Stomach (tissue), 4 donors: Measurements from ENCODE around the gene DCTPP1.

ENCODE experiments used
- EP300 ChIP-seq: sonication (generic); formaldehyde crosslinking; IDR thresholded peaks from one replicate; pipeline ENCODE4 v1.6.1; 2017; ENCODE audit warnings: antibody characterized with exemption
- POLR2A ChIP-seq, 4 donors: fragments of 450-650 bp; IDR thresholded peaks; one replicate each; pipeline ENCODE4 v1.6.1; 2016; ENCODE audit warnings: antibody characterized with exemption in 4 of 4, control low read depth in 2 of 4, mild to moderate bottlenecking in 1 of 4, moderate library complexity in 1 of 4
- TF ChIP-seq, protein P1 (sequence below), 7 experiments: fragments of 450-650 bp in 4 of 7; fragments of 200-600 bp in 3 of 7; sonication (generic) in 3 of 7; IDR thresholded peaks; one replicate each; pipeline ENCODE4 v1.5.1; 2016 to 2019; ENCODE audit warnings: antibody characterized with exemption in 7 of 7, control low read depth in 2 of 7, mild to moderate bottlenecking in 1 of 7

DNA sequence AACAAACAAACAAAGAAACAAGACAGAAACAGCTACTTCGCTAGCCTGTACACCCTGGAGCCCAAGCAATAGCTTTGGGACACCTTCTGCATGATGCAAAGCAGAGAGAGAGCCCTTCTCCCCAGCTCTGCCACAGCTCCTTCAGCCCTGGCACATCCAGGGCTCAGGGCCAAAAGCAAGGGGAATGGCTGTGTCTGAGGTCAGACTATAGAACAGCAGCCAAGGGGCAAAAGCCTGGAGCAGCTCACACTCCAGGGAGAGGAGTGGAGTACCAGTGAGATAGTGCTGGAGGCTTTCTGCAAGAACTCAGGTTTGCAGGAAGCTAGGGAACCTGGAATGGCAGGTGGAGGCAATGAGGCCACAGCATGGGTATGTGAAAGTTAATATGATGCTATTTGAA lies 27.4 kb upstream of the DCTPP1 start:
- no peak for TF ChIP-seq POLR2A (IDR thresholded peaks at IDR 0.05)
- TF ChIP-seq, protein P1, sequence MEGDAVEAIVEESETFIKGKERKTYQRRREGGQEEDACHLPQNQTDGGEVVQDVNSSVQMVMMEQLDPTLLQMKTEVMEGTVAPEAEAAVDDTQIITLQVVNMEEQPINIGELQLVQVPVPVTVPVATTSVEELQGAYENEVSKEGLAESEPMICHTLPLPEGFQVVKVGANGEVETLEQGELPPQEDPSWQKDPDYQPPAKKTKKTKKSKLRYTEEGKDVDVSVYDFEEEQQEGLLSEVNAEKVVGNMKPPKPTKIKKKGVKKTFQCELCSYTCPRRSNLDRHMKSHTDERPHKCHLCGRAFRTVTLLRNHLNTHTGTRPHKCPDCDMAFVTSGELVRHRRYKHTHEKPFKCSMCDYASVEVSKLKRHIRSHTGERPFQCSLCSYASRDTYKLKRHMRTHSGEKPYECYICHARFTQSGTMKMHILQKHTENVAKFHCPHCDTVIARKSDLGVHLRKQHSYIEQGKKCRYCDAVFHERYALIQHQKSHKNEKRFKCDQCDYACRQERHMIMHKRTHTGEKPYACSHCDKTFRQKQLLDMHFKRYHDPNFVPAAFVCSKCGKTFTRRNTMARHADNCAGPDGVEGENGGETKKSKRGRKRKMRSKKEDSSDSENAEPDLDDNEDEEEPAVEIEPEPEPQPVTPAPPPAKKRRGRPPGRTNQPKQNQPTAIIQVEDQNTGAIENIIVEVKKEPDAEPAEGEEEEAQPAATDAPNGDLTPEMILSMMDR (IDR thresholded peaks at IDR 0.05) = no peak
- no peak for TF ChIP-seq EP300
